Ishikawa (cell line): Measurements from ENCODE around the gene NUDT9.

Experiments used
- CEBPB ChIP-seq: IDR thresholded peaks from 2 replicates; pipeline ENCODE4 v1.6.1; 2012
- CREB1 ChIP-seq: IDR thresholded peaks from 2 replicates; pipeline ENCODE4 v1.6.1; 2012; ENCODE audit warnings: low read depth
- EGR1 ChIP-seq: IDR thresholded peaks from 2 replicates; pipeline ENCODE4 v1.6.1; 2012
- EP300 ChIP-seq: IDR thresholded peaks from 2 replicates; pipeline ENCODE4 v1.6.1; 2012; ENCODE audit warnings: borderline replicate concordance
- FOXM1 ChIP-seq: IDR thresholded peaks from 2 replicates; pipeline ENCODE4 v1.6.1; 2012; ENCODE audit warnings: low read depth, borderline replicate concordance
- MAX ChIP-seq: IDR thresholded peaks from 2 replicates; pipeline ENCODE4 v1.6.1; 2012
- NFIC ChIP-seq: IDR thresholded peaks from 2 replicates; pipeline ENCODE4 v1.6.1; 2012
- RAD21 ChIP-seq: IDR thresholded peaks from 2 replicates; pipeline ENCODE4 v1.6.1; 2012; ENCODE audit warnings: low read depth
- REST ChIP-seq: IDR thresholded peaks from 2 replicates; pipeline ENCODE4 v1.6.1; 2012; ENCODE audit warnings: low read depth, mild to moderate bottlenecking
- TAF1 ChIP-seq: IDR thresholded peaks from 2 replicates; pipeline ENCODE4 v1.6.1; 2012; ENCODE audit warnings: low read depth, mild to moderate bottlenecking
- TCF12 ChIP-seq: IDR thresholded peaks from 2 replicates; pipeline ENCODE4 v1.6.1; 2012; ENCODE audit warnings: low read depth
- TEAD4 ChIP-seq: IDR thresholded peaks from 2 replicates; pipeline ENCODE4 v1.6.1; 2012
- USF1 ChIP-seq: IDR thresholded peaks from 2 replicates; pipeline ENCODE4 v1.6.1; 2012
- YY1 ChIP-seq: IDR thresholded peaks from 2 replicates; pipeline ENCODE4 v1.6.1; 2012; ENCODE audit warnings: low read depth
- ZBTB7A ChIP-seq: IDR thresholded peaks from 2 replicates; pipeline ENCODE4 v1.6.1; 2012; ENCODE audit warnings: low read depth

NUDT9 gene

GRCh38 chr4:87500092-87500462 is 77.7 kb downstream of the NUDT9 start:
- no peak for TF ChIP-seq CREB1
- TF ChIP-seq RAD21 = no peak
- no peak for TF ChIP-seq USF1
- TF ChIP-seq MAX = no peak
- no peak for TF ChIP-seq CEBPB
- no peak for TF ChIP-seq TCF12
- no peak for TF ChIP-seq ZBTB7A
- no peak for TF ChIP-seq EP300
- TF ChIP-seq NFIC = no peak
- TF ChIP-seq TEAD4 = no peak
- no peak for TF ChIP-seq TAF1
- no peak for TF ChIP-seq REST
- no peak for TF ChIP-seq YY1
- TF ChIP-seq EGR1 = no peak

DNA sequence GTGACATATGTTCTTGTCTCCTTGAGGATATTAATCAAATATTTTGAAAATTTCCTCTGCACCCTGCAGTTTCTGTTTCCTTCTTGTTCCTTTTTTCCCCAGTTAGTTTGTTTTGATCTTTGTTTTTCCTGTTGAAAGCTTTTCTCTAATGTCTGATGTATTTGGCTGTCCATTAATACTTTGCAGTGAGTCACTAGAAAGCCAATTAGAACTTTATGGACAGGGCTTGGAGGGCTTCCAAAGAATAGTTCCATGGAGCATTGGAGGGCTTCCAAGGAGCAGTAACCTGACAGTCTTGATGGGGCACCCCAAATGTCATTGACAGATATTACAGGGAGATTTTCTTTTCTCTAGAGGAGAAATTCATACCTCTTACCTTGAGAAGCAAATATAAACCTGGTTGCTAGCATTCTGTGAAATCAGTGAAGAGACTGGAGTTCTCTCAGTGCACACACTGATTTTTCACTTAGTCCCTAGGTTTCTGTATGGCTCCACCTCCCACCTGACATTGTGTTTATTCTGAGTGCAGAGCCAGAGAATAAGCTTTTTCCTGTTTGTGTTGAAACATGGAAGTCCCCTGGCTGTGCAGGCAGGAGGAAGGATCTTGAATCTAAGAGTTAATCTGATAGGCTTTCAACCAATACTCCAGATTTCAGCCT is 80.3 kb downstream of the NUDT9 start:
- TF ChIP-seq NFIC (peak; percentile 66; the same call in 1 of the 2 replicates), ZBTB7A (no peak), CREB1 (no peak)

GRCh38 chr4:87505862-87506261 is 83.5 kb downstream of the NUDT9 start:
- TF ChIP-seq TEAD4 = no peak
- no peak for TF ChIP-seq CREB1
- no peak for TF ChIP-seq NFIC
- TF ChIP-seq TCF12 = no peak
- no peak for TF ChIP-seq USF1
- TF ChIP-seq ZBTB7A = no peak
- no peak for TF ChIP-seq REST
- TF ChIP-seq MAX = no peak
- TF ChIP-seq EGR1 = no peak
- no peak for TF ChIP-seq EP300
- TF ChIP-seq TAF1 = no peak
- TF ChIP-seq YY1 = no peak
- no peak for TF ChIP-seq CEBPB
- no peak for TF ChIP-seq RAD21

- TF ChIP-seq ZBTB7A = no peak
- no peak for TF ChIP-seq TAF1
- no peak for TF ChIP-seq NFIC
- no peak for TF ChIP-seq RAD21
- no peak for TF ChIP-seq FOXM1
- TF ChIP-seq YY1 = no peak
- TF ChIP-seq EP300 = no peak
- TF ChIP-seq CREB1 = no peak
- no peak for TF ChIP-seq MAX
These were observed 84.8 kb downstream of the NUDT9 start for GRCh38 chr4:87506974-87507701.
